HCT116 (cell line): Measurements from ENCODE around the gene TJAP1.

Experiments used
- CTCF ChIP-seq, 3 experiments: fragments of 200-600 bp in 1 of 3; sonication (generic) in 1 of 3; IDR thresholded peaks in 2 of 3; conservative IDR thresholded peaks in 1 of 3; 2 replicates each; pipeline ENCODE4 v1.5.1; 2012 to 2017; ENCODE audit warnings: low read depth in 2 of 3, low read length in 2 of 3, antibody characterized with exemption in 1 of 3, borderline replicate concordance in 1 of 3, control low read depth in 1 of 3, mild to moderate bottlenecking in 1 of 3, mixed read lengths in 1 of 3, mixed run types in 1 of 3, moderate library complexity in 1 of 3; ENCODE audit not compliant: insufficient read depth in 1 of 3
- EGR1 ChIP-seq: IDR thresholded peaks from 2 replicates; pipeline ENCODE4 v1.6.1; 2012; ENCODE audit warnings: low read depth
- EZH2 ChIP-seq: fragments of 200-600 bp; sonication (generic); IDR thresholded peaks from 2 replicates; pipeline ENCODE4 v1.6.1; 2017; ENCODE audit warnings: antibody characterized with exemption, mixed run types
- POLR2A ChIP-seq: IDR thresholded peaks from 2 replicates; pipeline ENCODE4 v1.7.0; 2011; ENCODE audit warnings: borderline replicate concordance; ENCODE audit not compliant: insufficient read depth, insufficient read length; ENCODE audit errors: extremely low read depth
- POLR2AphosphoS5 ChIP-seq: IDR thresholded peaks from 2 replicates; pipeline ENCODE4 v1.6.1; 2011; ENCODE audit warnings: mild to moderate bottlenecking, low read depth, low read length, moderate library complexity
- SP1 ChIP-seq: IDR thresholded peaks from 2 replicates; pipeline ENCODE4 v1.6.1; 2012; ENCODE audit warnings: low read depth

GRCh38 chr6:43481075-43481474 lies 3.7 kb downstream of the TJAP1 start:
- no peak for TF ChIP-seq SP1
- TF ChIP-seq CTCF (IDR thresholded peaks at IDR 0.05 in 2 of 3, conservative IDR thresholded peaks at IDR 0.05 in 1 of 3; ENCODE audit: borderline replicate concordance in 1 of 3, insufficient read depth in 1 of 3, low read depth in 2 of 3, low read length in 2 of 3) = no peak
- TF ChIP-seq EGR1 = no peak
- no peak for TF ChIP-seq POLR2AphosphoS5
- no peak for TF ChIP-seq POLR2A
- no peak for TF ChIP-seq EZH2
